HG03103 (cell line): Measurements from ENCODE around the gene SCGB1A1.
"Not testable (repeated sequence)": the region's sequence is repeated elsewhere in the genome, so short reads cannot be mapped to it uniquely, and the experiment has no call there.

Experiments
- ATAC-seq: cut with Tn5 transposase; IDR thresholded peaks from one replicate; pipeline ENCODE4 v1.9.1; 2021; ENCODE audit warnings: low read depth; ENCODE audit not compliant: unreplicated experiment

SCGB1A1 gene

DNA sequence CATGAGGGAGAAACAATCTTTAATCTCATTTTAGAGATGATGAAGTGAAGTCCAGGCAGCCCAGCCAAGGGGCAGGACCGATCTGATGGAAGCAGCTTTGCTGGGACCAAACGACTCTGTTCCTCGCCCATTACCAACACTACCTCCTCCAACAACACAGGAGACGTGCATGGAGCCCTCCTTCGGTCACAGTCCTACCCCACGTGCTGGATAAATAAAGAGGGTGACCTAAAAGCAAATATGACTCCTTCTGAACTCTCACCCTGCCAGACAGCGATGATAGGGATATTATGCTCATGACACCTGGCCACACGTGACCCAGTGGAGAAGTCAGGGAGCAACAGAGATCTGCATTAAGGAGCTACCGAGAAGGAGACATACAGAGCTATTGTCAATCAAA, 26.0 kb downstream of the SCGB1A1 start:
- ATAC-seq = no peak

DNA sequence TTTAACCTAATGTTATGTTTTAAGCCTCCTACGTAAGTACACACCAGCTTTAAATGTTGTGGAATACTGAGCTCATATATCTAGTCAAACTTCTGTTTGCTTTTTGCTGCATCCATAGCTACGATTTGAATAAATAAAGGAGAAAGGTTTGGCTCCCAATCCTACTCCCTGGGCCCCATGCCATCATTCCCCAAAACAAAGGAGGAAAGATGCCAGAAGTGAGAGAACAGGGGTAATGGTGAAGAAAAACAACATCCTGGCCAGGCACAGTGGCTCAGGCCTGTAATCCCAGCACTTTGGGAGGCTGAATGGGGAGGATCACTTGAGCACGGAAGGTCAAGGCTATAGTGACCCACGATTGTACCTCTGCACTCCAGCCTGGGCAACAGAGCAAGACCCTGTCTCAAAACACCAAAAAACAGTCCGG, 26.5 kb downstream of the SCGB1A1 start:
- no peak for ATAC-seq

DNA sequence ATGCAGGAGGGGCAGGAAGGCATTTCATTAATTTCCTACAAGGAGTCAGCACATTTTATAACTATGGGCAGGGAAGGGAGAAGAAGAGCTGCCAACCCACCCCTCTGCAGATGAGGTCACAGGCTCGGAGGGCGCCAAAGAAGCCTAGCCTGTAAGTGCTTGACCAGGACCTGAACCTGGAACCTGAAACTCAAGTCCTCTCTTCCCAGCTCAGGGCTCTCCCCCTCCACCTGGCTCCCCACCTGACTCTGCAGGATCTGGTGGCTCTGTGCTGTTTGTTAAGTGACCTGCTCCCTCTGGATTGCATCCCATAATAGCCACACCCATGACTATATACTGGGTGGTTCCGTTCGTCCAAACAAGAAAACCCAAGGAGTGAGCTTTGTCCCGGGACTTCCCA, 27.3 kb downstream of the SCGB1A1 start:
- no peak for ATAC-seq

DNA sequence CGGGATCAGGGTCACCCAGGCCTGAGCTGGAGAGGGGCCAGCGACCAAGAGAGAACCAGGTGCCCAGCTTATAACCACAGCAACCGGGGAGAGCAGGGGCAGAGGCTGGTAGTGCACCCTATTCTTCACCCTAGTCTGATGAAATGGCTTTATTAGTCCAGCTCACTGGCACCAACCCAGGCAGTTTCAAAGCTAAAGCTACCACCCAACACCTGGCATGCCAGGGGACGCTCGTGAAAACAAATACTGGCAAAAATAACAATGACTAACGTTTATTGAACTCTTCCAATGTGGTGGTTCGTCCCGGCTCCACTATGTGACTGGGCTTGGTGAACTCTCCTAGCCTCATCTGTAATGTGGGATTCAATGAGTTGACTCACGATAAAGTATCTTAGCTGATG, 30.6 kb downstream of the SCGB1A1 start:
- ATAC-seq = no peak

DNA sequence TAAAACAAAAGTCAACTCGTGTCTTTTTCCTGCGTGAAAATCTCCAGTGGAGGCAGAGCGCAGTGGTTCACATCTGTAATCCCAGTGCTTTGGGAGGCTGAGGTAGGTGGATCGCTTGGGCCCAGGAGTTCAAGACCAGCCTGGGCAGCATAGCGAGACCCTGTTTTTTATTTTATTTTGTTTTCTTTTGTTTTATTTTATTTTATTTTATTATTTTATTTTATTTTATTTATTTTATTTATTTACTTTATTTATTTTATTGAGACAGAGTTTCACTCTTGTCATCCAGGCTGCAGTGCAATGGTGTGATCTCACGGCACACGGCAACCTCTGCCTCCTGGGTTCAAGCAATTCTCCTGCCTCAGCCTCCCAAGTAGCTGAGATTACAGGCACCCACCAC, 31.1 kb downstream of the SCGB1A1 start:
- ATAC-seq = not testable (repeated sequence)

DNA sequence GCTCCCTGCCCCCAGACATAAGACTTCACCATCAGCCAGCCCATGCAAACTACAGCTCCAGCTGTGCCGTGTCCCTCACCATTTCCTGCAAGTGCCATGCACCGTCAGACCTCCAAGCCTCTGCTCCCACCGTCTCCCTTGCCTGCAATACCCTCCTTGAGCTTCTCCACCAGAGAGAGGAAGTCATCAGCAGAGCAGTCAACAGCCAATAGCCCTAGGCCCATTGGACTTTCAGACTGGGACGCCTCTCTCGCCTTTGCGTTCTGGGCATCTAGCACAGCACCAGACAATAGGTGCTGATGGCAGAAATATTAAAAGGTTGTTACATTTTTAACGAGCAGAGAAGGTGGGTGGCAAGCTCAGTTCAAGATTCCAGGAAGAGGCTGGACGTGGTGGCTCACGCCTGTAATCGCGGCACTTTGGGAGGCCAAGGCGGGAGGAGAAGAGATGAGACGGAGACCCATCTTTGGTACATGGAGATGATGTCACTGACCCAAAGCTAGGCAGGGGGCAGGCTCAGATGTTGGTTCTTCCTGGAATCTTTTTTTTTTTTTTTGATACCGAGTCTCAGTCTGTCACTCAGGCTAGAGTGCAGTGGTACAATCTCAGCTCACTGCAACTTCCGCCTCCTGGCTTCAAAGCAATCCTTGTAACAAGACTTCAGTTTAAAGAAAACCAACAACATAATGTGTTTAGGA, 31.9 kb downstream of the SCGB1A1 start:
- no peak for ATAC-seq

DNA sequence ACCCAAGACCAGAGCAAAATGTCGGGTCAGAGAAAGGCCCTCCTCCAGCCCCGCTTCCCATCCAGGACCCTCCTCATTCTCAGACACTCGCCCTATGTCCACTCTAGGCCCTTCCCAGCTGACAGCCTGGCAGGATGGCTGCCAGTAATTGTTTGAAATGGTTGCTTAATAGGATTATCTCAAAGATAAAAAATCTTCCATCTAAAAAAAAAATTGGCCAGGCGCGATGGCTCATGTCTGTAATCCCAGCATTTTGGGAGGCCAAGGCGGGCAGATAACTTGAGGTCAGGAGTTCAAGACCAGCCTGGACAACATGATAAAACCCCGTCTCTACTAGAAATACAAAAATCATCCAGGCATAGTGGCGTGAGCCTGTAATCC, 32.4 kb downstream of the SCGB1A1 start:
- ATAC-seq = no peak

DNA sequence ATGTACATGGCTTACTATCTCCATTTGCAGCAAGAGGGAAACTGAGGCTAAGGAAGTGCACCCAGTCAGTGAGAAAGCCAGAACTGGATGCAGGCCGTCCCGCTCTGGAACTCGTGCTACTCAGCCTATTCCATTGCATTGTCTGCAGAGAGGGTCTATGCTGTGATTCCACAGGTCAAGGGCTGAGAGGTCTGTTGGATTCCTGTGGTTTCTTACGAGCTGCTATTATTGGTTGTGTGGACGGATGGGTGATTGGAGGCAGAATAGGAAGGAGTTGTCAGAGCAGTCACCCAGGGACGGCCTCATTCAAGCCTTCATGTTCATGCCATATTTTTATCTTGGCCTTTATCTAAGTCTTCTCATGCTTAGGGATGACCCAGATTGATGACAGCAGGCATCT, 33.4 kb downstream of the SCGB1A1 start:
- ATAC-seq = no peak

DNA sequence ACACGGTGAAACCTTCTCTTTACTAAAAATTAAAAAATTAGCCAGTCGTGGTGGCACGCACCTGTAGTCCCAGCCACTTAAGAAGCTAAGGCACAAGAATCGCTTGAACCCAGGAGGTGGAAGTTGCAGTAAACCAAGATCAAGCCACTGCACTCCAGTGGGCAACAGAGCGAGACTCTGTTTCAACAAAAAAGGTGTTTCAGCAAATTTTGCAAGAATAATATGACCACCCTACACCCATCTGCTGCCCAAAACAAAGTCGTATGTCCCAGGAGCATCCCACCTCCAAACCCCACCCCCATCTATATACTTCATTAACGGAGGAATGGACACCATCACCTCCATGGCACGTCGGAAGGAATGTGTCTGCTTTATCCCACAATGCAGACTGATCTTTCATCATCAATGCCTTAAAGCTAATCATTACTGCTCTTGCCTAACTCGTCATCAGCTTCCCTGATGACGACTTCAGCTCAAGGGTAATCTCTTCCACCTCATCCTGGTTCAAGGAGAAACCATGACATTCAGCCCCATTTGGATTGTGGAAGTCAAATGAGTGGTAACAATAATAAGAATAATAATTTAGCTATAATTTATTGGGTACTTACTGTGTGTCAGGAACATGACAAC, 34.1 kb downstream of the SCGB1A1 start:
- no peak for ATAC-seq

DNA sequence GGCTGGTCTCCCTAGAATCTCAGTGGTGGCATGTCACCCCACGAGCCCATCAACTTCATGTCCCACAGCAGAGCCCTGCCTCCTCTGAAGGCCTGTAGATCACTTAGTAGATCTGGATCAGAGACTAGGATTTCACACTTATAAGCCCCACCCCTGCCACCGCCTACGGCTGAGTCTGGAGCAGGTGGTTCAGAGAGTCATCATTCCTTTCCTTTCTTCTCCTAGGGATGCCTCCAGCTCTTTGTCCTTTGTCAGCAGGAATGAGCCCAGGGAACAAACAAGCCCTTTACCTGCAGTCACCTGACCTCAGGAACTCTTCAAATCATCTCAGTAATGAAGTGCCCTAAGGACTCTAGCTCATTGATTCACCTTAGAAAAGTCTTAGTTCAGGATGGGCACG, 37.8 kb downstream of the SCGB1A1 start:
- no peak for ATAC-seq

DNA sequence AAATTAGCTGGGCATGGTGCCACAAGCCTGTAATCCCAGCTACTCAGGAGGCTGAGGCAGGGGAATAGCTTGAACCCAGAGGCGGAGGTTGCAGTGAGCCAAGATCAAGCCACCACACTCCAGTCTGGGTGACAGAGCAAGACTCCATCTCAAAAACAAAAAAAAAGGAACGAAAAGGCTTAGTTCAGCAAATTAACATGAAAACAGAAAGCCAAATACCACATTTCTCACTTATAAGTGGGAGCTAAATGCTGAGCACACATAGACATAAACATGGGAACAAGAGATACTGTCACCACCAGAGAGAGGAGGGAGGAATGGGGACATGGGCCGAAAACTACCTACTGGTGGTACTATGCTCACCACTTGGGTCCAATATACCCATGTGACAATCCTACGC, 38.6 kb downstream of the SCGB1A1 start:
- no peak for ATAC-seq

DNA sequence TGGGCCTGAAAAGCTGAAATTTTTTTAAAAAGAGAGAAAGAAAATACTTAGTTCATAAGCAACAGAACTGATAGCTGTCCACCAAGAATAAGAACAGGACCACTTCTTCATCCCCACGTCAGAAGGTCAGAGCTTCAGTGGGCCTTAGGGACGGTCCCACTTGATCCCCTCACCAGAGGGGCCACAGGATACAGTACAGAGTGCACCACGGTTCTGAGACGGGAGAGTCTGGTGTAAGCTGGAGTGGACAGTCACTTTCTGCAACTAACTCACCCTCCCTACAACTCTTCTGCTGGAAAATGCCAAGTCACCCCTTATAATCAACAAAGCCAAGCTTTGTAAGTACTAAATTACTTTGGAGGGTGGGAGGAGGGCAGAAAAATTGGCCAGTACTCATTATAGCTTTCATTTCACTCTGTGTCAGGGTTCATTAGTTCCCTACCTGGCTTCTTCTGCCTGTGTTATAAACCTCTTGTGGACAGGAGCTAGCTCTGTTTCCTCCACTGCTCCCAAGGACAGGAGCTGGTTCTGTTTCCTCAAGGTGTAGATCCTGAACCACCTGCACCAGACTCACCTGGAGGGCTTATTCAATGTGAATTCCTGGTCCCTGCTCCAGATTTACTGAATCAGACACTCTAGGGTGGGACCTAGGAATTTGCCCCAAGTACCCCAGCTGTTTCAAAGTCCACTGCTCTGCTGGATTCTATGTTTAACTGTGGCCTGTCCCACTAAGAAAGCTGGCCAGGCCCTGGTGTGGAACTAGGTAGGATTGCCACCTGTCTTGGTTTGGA, 39.6 kb downstream of the SCGB1A1 start:
- no peak for ATAC-seq

DNA sequence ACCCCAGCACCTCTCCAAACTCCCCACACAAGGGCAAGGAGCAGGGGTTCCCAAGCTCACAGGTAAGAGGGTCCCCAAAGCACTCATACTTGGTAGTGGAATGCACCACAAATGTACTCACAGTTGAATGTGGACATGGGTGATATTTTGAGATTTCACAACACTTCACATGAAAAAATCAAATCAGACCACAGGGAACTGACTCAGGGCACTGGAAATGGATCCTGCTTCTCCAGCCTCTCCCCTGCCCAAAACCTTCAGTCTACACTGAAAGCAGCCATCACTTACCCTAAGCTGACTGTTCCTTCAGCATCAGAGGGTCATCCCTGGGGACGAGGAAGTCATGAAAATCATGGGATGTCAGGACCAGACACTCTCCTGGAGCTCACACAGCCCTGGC, 40.2 kb downstream of the SCGB1A1 start:
- ATAC-seq = no peak

DNA sequence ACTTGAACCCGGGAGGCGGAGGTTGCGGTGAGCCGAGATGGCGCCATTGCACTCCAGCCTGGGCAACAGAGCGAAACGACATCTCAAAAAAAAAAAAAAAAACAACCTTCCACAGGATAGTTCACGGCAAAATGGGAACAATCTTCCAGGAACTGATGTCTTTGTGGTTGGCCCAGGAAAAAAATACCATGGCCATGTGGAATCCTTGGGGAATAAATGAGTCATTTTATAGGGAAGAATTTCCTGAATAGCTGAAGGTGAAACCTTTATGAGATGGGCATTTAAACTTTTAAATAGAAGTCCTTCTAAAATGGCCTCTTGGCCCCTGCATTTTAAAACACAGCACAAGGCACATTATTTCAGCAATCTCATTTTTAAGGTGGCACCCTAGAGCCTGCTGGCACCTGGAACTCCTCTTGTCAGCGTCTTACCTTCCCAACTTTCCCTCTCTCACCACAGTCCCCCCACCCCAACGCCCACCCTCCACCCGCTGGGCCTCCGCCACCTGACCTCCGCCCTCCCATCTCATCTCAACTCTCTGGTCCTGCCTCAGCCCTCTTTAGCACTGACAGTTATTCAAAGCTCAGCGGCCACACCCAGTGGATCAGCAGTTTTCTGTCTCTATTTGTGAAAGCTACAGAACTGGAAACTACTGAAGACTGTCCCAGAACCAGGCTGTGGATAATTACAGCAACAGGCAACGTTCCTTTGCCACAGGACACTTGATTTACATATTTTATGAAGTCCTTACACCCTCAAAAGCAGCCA, 43.1 kb downstream of the SCGB1A1 start:
- ATAC-seq = no peak

DNA sequence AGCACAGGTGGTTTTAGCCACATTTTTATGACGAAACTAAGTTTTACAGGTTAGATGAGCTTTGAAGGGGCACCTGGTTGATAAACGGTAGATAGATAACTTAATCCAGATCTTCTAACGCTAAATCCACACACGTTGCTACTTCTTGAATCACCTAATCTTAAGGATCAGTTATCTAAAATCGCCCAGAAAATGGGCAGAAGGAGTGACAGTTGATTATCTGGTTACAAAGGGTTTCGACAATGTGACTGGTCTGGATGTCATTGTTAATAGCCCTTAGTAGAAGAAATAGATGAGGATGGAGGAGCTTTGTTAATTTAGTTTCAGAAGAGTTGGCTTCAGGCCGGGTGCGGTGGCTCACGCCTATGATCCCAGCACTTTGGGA, 43.7 kb downstream of the SCGB1A1 start:
- ATAC-seq = no peak

DNA sequence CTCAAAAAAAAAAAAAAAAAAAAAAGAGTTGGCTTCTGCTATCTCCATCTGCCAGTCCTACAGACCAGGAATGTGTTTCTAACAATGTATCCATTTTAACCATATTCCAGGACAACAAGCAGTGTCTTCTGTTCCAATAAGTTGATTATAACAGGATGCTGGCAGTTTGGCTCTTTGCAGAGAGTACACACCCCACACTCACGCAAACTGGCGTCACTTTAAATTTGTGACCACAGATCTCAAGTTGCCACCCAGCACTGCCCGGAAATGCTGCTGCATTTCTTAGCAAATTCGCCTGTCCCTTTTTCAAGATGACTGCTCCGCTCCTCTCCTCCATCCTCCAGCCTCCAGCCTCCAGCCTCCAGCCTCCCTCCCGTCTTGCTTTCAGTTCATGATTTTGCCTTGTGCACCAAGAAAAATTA, 44.3 kb downstream of the SCGB1A1 start:
- ATAC-seq = no peak

DNA sequence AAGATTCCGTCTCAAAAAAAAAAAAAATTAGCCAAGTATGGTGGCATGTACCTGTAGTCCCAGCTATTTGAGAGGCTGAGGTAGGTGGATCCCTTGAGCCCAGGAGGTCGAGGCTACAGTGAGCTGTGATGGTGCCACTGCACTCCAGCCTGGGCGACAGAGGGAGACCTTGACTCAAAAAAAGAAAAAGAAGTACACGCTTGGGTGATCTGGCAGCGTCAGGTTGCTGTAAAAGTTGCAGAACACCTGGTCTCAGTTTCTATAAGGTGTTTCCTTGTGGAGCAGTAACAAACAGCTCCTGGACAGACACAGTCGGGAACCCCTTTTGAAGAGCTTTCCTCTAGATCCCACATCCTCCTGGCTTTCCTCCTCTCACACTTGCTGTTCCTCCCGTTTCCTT, 45.8 kb downstream of the SCGB1A1 start:
- no peak for ATAC-seq

DNA sequence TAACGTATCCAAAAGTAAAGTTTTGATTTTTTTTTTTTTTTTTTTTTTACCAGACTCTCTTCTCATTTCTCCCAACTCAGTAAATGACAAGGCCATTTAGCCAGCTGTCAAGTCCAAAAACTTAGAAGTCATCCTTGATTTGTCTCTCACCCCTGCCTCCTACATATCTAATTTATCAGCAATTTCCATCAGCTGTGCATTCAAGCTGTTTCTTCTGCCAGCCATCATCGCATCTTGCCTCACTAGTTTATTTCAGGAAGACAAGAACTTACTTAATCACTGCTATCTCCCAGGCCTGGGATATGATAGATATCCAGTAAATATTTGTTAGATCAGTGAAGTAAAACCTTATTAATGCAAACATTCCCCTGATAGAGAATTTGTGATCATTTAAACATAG, 47.6 kb downstream of the SCGB1A1 start:
- ATAC-seq = no peak

DNA sequence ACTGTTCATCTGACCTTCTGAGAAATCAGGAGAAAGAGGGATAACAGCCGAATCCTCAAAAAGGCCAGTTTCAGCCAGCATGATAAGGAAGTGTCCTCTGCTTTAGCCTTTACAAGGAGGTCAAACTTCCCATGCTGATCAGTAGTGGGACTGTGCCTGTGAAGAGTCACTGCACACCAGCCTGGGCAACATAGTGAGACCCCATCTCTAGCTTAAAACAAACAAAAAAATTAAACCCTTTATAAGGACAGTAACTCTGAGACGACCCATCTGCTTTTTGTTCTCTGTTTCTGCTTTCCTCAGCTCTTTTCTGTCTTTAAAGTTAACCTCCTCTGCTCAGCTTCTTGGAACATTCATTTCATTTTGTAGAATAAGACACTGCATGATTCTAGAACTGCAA, 49.7 kb downstream of the SCGB1A1 start:
- ATAC-seq = no peak

DNA sequence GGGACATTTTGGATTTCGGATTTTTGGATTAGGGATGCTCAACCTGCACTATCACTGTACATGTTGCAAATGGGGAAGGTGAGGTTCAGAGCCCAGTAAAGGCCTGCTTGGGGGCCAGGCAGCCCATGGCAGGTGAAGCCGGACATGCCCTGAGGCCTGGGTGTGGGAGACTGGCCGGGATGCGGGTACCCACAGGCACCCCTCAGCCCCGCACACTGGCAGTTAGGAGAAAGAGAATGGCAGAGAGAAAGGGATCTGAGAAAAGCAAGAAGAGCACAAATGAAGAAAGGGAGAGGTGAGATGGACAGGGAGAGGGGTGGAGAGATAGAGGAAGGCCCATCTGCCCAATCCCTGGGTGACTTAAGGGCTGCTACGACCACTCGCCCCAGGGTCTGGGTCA, 52.8 kb downstream of the SCGB1A1 start:
- ATAC-seq = no peak
